HuH-7 (cell line): ENCODE results near the gene CCL8.

ENCODE experiments used
- DNase-seq: peaks from one replicate; pipeline ENCODE4 v3.0.0; 2011; ENCODE audit warnings: low spot score

CCL8 gene

DNA sequence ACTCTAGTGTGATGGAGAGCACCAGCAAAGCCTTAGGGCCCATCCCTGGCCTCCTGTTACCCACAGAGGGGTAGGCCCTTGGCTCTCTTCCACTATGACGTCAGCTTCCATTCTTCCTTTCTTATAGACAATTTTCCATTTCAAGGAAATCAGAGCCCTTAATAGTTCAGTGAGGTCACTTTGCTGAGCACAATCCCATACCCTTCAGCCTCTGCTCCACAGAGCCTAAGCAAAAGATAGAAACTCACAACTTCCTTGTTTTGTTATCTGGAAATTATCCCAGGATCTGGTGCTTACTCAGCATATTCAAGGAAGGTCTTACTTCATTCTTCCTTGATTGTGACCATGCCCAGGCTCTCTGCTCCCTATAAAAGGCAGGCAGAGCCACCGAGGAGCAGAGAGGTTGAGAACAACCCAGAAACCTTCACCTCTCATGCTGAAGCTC, at the start of gene CCL8:
TSS of gene CCL8 (plus strand) at position 397 of the 445 bp plus-strand sequence. CDS start 67 bp downstream, outside the sequence.
- DNase-seq = no peak

DNA sequence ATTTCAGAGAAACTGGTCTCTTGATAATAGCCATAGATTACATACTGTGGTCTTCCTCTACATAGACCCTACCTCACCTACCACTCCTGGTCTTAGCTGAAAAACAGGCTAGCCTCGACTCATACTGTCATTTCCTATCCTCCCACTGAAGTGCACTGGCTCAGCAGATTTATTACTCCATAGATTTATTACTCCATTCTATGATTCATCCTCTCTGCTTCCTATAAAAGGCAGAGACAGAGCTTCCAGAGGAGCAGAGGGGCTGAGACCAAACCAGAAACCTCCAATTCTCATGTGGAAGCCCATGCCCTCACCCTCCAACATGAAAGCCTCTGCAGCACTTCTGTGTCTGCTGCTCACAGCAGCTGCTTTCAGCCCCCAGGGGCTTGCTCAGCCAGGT, 49.3 kb upstream of the CCL8 start, which contains the start of gene CCL7:
TSS of gene CCL7 (plus strand) at position 253 of the 400 bp plus-strand sequence. CDS start at position 323, 70 bp downstream.
- DNase-seq = no peak

DNA sequence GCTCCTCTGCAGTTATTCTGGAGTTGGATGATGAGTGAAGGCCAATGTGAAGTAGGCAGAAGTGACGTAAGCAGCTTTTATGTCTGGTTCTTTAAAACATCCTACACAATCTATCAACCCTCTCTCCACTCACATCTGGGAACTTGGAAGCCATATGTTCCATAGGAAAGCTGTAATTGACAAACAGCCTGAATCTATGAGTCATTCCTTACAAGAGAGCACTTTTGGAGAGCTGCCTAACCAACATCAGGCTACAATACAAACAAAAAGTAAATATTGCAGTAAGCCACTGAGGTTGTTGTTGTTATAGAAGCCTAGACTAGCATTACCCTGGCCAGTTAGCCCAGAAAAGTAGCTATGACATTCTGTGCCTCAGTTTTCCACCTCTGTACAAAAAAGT, 43.4 kb upstream of the CCL8 start:
- DNase-seq = no peak

DNA sequence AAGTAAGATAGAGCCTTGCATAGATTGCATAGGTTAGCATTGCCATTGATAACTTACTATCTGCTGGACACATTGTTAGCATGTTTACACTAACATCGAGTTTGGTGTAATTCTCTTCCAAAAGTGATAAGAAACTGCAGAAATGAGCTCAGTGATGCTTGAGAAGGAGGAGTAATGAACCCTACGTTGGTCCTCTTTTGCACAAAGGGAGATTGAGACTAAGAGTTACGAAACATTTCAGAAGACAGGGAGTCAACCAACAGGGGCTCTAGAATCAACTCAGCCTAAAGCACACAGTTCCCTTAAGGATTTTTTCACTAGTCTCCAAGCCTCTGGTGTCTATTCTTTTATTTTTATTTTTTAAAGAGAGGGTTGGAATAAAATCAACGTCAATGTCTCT, 42.4 kb upstream of the CCL8 start:
- no peak for DNase-seq

DNA sequence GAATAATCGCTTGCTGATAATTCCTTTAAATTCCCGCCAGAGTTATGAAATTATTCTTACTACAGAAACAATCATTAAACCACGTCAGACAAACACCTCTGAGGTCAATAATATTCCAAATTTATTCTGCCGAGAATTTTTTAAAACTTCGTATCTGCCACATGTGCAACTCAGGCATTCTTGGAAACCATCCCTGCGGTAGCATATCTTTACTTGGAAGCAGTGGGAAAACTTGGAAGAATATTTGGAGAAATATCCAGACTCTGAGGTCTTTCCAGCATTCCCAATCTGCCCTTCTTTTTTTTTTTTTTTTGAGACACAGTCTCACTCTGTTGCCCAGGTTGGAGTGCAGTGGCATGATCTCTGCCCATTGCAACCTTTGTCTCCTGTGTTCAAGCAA, 35.7 kb upstream of the CCL8 start:
- DNase-seq = no peak

DNA sequence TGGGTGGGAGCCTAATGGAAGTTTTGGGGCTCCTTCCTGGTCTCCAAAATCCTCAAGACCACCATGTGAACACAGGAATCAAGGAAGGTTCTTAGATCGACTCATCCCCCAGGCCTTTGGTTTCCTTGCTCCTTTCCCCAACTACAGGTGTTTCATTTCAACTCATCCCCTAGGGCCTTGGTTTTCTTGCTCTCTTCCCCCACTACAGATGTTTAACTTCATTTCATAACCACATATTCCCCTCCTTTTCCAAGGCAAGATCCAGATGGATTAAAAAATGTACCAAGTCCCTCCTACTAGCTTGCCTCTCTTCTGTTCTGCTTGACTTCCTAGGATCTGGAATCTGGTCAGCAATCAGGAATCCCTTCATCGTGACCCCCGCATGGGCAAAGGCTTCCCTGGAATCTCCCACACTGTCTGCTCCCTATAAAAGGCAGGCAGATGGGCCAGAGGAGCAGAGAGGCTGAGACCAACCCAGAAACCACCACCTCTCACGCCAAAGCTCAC, 33.9 kb upstream of the CCL8 start, which contains the start of gene CCL11:
TSS of gene CCL11 (plus strand) at position 457 of the 507 bp plus-strand sequence. CDS start 67 bp downstream, outside the sequence.
- DNase-seq = no peak

DNA sequence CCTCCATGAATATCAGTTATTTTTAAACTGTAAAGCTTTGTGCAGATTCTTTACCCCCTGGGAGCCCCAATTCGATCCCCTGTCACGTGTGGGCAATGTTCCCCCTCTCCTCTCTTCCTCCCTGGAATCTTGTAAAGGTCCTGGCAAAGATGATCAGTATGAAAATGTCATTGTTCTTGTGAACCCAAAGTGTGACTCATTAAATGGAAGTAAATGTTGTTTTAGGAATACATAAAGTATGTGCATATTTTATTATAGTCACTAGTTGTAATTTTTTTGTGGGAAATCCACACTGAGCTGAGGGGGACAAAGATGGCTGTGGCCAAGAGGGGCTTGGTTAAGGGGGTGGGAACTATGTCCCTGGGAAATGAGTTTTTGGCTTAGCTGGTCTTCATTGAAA, 31.4 kb upstream of the CCL8 start:
- DNase-seq = no peak

DNA sequence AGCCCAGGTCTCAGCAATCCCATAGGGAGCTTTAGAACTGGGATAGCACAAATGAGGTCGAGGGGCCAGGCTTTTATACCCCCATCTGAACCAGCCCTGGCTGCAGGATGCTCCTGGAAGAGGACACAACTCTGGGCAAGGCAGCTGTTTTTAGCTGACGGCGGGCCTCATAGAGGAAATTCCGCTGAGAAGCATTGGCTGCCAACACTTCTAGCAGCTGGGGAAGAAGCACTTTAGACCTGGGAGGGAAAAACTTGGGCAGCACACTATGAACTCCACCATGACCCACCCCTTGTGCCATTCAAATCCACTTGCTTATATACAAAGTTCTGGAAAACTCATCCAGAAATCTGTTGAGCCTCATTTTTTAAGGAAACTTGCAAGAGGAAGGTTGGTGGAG, 28.6 kb upstream of the CCL8 start:
- no peak for DNase-seq

DNA sequence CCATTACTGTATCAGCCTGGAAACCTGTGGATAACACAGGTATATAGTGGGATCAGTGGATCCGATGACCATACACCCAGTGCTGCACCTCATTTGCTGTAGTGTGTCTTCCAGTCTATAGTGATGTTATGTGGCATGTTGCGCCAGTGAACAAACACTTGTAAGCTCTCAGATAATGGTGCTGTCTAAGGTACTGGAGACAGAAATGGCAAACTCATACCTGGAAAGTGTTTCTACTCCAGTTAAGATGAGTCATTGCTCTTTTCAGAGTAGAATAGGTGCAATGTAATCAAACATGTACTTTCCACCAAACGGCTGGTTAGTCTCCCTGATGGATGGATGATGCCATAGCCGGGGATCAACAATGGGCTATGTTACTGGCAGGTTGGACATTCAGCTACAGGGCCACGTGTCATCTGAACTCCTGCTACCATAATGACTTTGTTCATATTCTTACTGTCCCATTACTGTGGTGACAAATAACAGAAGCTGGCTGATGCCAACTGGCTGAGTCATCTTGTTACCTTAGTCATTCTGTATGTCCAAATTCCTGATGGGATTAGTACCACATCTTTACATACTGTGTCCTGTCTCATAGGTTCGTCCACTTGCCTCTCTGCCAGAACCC, 27.4 kb upstream of the CCL8 start:
- DNase-seq = no peak

DNA sequence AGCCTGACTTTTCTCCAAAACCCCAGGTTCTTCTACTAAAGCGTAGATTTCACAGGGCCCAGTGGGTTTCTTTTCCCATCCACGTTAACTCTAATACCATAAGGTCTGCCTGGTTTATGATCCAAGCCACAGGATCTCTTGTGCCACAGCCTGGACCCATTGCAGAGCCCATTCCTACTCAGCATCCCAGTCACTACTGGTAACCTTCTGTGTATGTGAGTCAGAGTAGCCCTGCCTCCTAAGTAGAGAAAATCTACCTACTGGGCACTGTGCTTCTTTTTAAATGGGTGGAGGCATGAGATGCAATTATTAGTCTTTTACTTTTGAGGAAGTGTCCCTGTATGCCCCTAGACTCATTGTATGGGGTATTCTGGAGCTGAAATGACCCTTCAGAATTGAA, 20.2 kb upstream of the CCL8 start:
- no peak for DNase-seq

DNA sequence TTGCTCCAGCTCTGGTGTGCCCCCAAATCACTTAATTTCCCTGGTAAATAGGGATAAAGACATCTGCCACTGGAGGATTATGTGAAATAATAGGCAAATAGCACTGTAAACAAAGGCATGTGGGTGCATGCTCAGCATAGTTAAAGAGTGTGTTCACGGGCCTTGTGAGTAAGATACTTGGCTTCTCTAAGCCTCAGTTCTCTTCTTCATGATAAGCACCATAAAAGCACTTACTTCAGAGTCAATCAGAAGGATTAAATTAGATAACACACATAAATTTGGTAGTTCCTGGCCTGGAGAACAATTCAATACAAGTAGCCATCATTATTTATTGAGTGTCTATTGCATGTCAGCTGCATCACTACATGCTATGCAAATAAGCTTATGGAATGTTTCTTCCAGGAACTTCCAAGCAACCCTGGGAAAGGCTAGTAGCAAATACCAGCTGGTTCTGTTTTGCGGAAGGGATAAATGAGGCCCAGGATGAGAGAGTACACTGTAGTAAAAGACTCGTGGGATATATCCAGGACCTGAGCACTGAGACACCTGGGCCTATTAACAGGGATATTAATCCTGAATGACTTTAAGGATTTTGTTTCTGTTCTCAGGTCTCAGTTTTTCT, 19.2 kb upstream of the CCL8 start:
- no peak for DNase-seq

DNA sequence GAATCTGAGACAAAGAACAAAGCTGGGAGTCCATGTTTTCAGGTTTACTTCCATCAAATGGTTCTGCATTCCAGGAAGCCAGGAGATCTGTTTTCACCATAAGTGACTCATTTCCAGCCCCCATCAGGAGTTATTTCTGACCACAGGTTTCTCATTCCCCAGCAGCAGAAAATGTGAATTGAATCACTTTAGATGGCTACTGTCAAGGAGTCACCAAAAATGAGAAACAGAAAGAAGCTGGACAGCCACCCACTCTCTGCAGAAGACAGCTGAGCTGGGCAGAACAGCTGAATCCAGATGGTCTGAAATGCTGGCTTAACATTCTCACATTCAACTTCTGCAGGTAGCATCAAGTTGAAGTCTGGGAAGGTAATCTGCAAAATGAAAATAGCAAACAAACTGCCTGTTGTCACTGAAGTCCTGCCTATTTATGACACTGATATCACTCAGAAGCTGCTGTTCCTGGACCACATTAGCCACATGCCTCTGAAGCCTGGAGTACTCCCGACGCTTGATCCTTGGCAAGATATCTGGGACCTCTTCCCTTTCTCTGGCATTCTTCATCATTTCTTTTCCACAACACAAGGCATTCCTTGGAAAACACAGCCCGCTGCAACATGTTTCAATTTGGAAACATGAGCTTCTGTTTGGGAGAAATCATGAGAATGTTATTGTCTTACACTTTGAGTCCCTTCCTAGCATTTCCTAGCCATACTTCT, 18.4 kb upstream of the CCL8 start:
- no peak for DNase-seq

DNA sequence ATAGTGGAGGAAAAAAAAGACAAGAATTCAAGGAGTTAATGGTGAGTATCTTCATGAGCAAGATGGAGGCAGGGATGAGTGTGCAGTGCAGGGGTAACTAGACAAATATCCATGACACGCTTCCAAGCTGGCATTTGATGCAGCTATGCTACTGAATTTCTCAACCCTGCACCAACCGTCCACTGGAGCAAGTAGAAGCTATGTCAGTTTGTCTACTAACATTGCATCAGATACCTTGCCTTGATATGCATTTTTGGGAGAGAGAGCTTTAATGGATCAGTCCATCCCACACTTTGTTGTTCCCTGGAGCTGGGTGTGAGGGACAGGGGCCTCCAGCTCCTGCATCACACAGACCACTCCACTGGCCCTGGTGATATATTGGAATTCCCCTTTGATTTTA, 17.2 kb upstream of the CCL8 start:
- DNase-seq = no peak

DNA sequence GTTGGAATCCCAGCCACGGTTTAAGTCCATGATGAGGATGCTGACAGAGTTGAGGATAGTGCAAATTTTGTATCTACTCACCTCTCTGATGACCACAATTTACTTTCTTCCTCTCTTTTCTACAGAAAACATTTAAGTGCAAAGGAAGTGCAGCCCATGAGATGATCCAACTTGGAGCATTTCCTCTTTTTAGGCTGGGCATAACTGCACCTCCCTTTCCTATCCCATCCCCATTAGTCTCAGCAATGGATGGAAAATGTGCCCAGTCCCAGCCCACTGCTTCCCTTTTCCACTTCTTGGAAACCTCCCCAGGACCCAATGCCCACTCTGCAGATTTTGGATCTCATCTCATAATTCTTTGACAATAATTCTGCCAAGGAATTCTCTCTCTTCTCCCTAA, 16.6 kb upstream of the CCL8 start:
- no peak for DNase-seq

DNA sequence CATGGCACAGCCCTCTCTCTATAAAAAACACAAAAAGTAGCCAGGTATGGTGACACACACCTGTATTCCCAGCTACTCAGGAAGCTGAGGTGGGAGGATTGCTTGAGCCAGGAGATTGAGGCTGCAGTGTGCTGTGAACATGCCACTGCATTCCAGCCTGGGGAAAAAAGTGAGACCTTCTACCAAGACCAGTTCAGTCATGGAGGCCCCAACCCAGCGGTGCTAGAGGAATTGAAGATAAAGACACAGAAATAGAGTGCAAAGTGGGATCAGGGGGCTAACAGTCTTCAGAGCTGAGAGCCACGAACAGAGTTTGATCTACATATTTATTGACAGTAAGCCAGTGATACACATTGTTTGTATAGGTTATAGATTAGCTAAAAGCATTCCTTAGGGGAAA, 15.6 kb upstream of the CCL8 start:
- DNase-seq = no peak

DNA sequence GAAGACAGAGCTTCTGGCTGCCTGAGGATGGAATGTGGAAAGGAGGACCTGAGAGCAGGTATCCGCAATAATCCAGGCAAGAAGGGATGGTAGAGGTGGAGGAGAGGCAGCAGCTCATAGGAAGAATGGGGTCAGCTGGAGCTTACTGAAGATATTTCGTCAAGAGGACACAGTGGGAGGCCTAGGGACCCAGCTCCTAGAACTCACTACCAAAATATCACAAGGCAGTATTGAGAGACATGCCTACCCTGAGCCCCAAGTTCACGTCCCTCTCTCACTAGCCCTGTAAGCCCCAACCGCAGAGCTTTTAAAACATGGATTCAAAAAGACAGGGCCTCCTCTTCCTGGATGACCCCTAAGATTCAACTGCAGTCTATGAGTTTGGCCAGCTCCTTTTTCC, 14.2 kb upstream of the CCL8 start:
- no peak for DNase-seq

DNA sequence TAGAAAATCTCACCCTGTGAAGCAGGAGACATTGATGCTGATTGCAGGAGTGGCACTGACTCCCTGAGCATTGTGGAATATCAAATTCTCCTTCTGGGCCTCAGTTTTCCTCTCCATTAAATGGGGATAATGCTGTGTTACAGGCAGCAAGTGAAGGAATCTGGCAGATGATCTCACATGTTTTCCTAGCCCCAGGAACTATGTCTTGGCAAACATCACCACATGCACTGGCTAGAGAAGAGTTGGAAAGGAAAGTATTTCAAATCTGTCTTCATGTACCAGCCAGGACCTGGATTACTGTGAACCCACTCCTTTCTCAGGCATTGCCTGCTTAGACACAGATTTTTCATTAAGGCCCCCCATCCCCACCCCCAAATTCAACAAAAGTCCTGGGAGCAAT, 13.6 kb upstream of the CCL8 start:
- DNase-seq = no peak

DNA sequence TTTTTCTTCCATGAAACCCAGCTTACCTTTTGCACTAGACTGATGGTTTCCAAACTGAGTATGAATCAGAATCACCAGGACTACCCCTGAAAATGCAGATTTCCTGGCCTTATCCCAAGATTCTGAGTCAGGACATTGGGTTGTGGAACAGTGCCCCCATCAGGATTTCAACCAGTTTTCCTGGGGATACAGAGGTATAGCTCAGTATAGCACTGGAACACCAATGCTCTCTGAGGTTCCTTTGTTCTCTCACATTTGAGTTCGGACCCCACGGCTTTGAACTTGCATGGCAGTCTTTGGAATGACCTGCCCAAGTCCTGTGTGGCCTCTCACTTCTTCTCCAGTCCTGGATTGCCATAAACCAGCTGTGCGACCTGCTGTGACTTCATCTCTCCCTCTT, 12.8 kb upstream of the CCL8 start:
- no peak for DNase-seq

DNA sequence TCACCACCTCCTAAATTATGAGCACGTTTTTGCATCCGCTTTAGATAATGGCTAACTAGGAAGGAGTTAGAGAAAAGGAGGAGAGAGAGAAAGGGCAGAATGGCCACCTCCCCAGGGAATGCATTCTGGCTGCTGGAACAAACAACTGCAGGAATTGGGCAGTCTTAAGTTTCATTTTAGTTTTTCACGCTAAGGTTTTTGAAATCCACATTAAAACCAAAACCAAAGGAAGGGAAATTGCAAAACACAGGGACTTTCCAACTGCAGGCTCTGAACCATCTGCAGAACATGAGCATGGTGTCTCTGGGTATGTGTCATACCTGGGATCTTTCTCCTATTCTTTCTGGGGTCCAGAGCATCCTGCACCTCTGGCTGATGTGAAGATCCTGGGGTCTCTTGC, 12.1 kb upstream of the CCL8 start:
- no peak for DNase-seq

DNA sequence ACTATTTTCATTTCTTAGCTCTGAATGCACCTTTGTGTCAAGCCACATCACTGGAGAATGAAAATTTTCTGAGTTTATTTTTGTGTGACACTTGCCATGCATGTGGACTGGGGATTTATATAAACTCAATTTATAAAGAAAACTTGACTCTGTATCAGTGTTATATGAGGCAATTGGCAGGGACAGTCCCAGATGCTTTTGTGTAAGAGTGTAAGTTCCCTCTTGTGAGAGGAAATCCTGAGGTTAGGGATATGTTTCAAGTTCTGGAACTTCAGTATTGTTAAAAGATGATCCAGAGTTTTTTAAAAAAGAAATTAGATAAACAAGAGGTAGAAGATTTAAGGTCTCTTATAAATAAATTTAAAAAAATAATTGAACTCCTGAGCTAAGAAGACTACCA, 10.9 kb upstream of the CCL8 start:
- DNase-seq = no peak

DNA sequence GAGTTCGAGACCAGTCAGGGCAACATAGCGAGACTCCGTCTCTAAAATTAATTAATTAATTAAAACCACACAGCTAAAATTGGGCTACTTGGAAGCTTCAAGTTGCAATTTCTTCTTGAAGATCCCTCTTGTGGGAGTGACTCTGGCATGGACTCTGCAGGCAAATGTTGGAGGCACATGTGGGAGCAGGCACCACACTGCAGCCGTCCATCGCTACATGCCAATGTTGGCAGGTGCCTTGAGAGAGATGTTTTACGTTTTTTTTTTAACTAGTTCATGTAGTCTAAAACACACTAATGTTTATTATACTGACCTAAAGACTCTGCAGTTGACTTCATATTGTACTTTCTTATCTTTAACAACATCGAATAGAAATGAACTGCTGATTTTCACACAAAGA, 7.9 kb upstream of the CCL8 start:
- DNase-seq = no peak

DNA sequence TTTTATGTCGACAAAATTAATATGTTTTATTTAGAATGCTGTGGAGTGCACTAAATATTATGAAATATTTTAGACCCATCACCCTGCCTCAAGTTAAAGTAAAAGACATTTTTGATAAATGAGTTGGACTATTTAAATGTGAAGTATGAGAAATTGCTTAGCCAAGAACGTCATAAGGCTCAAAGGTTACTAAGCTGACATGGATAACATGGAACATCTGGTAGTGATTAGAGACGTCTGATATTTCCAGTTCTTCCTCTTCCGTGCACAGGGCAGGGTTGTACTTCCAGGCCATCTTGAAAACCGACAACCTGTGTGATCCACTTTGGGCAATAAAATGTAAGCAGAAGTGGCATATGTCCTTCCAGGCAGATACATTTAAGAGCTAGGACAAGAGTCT, 7.2 kb upstream of the CCL8 start:
- no peak for DNase-seq

DNA sequence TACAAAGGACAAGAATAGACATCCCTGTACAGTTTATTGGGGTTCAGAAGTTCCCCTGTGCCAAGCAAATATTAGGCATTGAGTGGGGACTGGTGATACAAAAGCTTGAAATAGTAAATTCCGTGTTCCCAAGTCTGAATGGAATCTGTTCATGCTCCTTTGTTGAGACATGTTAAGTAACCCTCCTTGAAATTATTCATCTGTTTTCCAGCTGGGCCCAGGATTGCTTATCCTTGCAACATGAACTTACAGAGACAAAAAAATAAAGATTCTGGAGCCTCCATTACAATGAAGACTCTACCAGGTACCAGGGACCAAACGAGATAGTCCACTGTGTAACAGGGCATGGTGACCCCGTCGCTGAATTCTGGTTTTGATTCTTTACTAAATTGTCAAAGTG, 6.1 kb upstream of the CCL8 start:
- DNase-seq = no peak
